Sigmoid colon (tissue), 7 donors: Measurements from ENCODE around the gene CHKA. TPM values are rescaled to one million over a fixed set of nuclear protein-coding genes. Genes with fewer than 3 reads are reported as not detected.

Experiments
- DNase-seq: peaks from one replicate; pipeline ENCODE4 v3.0.0-alpha.2; 2019
- H3K27ac ChIP-seq, 4 donors: fragments of 200-600 bp; sonication (generic); one replicate each; pipeline ENCODE4 v1.5.1; 2016 to 2019; ENCODE audit warnings: mild to moderate bottlenecking in 1 of 4
- H3K27me3 ChIP-seq, 3 donors: fragments of 200-600 bp; sonication (generic); one replicate each; pipeline ENCODE4 v1.5.1; 2019; ENCODE audit warnings: mild to moderate bottlenecking in 1 of 3
- H3K36me3 ChIP-seq, 4 donors: fragments of 200-600 bp; sonication (generic); one replicate each; pipeline ENCODE4 v1.5.1; 2016 to 2019
- H3K4me1 ChIP-seq, 4 donors: fragments of 200-600 bp; sonication (generic); one replicate each; pipeline ENCODE4 v1.5.1; 2017 to 2019
- H3K4me3 ChIP-seq, 4 donors: fragments of 200-600 bp; sonication (generic); one replicate each; pipeline ENCODE4 v1.5.1; 2017 to 2019; ENCODE audit warnings: mild to moderate bottlenecking in 2 of 4, moderate library complexity in 1 of 4
- H3K9me3 ChIP-seq, 4 donors: fragments of 200-600 bp in 3 of 4; sonication (generic) in 3 of 4; one replicate each; pipeline versions ENCODE4 v1.5.1 to v1.6.1; 2013 to 2019
- CTCF ChIP-seq, 4 experiments: fragments of 450-650 bp in 3 of 4; fragments of 200-600 bp in 1 of 4; IDR thresholded peaks; one replicate each; pipeline ENCODE4 v1.5.1; 2016 to 2019; ENCODE audit warnings: antibody characterized with exemption in 4 of 4, mild to moderate bottlenecking in 3 of 4, moderate library complexity in 2 of 4
- EP300 ChIP-seq, 4 donors: sonication (generic); formaldehyde crosslinking; IDR thresholded peaks; one replicate each; pipeline ENCODE4 v1.6.1; 2017; ENCODE audit warnings: antibody characterized with exemption in 4 of 4
- POLR2A ChIP-seq, 2 donors: fragments of 450-650 bp; IDR thresholded peaks; one replicate each; pipeline ENCODE4 v1.6.1; 2016; ENCODE audit warnings: antibody characterized with exemption in 2 of 2, mild to moderate bottlenecking in 2 of 2, moderate library complexity in 2 of 2
- POLR2AphosphoS5 ChIP-seq, 4 donors: sonication (generic); formaldehyde crosslinking; IDR thresholded peaks; one replicate each; pipeline ENCODE4 v1.6.1; 2017; ENCODE audit warnings: antibody characterized with exemption in 4 of 4
- WGBS, 2 donors: extraction: QIAGEN DNeasy Blood & Tissue Kit; methylation state at CpG; one replicate each; pipeline ENCODE4 v1.1.7; 2013; 5-methylcytosine and 5-hydroxymethylcytosine counted together
- intact Hi-C: fragments of 100-400 bp; cut with DNase I; formaldehyde crosslinking; loops from one replicate; pipeline ENCODE4 v1.15.1; 2023
- polyA plus RNA-seq, 3 donors: library from polyadenylated mRNA; stranded (reverse); fragments of 200-250 nt; gene quantifications; one replicate each; pipeline ENCODE4 v1.2.3, GENCODE V29; 2013
- total RNA-seq, 4 donors: library from RNA; depleted of rRNA; stranded (reverse); fragments of >200 nt; gene quantifications; one replicate each; pipeline ENCODE4 v1.1.0, GENCODE V29; 2016
- donor health status: healthy with polysubstance abuse.
- donor health status: Bipolar disorder and iron deficiency.
- donor health status: healthy.

CHKA gene
- total and polyA plus RNA-seq, 7 donors: 16.4 to 41.0 (median 27.0) TPM

DNA sequence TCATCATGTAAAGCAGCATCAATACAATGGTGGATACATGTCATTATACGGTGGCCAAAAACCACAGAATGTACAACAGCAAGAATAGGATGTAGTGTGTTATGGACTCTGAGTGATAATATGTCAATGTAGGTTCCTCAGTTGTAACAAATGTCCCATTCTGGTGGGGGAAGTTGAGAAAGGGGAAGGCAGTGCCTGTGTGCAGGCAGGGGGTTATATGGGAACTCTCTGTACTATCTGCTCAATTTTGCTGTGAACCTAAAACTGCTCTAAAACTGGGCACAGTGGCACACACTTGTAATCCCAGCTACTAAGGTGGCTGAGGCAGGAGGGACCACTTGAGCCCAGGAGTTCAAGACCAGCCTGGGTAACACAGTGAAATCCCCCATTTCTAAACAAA is 5.9 kb downstream of the CHKA start:
- Histone ChIP-seq H3K27me3 (no peaks in the 10 kb centered on the region), H3K27ac (peak overlapping the region in 3 of 4 donors; percentile 17 to 66 (median 56)), H3K36me3 (no peaks in the 10 kb centered on the region), H3K9me3 (no peaks in the 10 kb centered on the region), H3K4me1 (peaks cover 0 to 55% (median 44%) of the 10 kb centered on the region in 4 donors), H3K4me3 (no peak overlapping the region)
- peak; percentile 60 for DNase-seq
- TF ChIP-seq EP300 (IDR thresholded peaks at IDR 0.05) (peak in 1 of 4 donors; percentile 56), POLR2AphosphoS5 (IDR thresholded peaks at IDR 0.05) (peak in 1 of 4 donors; percentile 13), CTCF (IDR thresholded peaks at IDR 0.05) (no peak), POLR2A (IDR thresholded peaks at IDR 0.05) (no peak)
- intact Hi-C loops: loop anchor here (5.0 kb wide), 1 partner anchor 97 kb away; the partner anchor contains the start of gene KMT5B
- 65 to 86% methylated on average over 1 of the region's 1 CpG for WGBS, 2 donors

GRCh38 chr11:68113986-68114385 is 7.2 kb downstream of the CHKA start:
- H3K4me3 ChIP-seq: no peak overlapping the region
- H3K9me3 ChIP-seq: no peaks in the 10 kb centered on the region
- peaks cover 0 to 42% (median 34%) of the 10 kb centered on the region in 4 donors for H3K4me1 ChIP-seq
- peak overlapping the region; percentile 24 to 66 (median 58) for H3K27ac ChIP-seq
- 62 to 67% methylated on average over 3 of the region's 3 CpGs for WGBS, 2 donors
- intact Hi-C loops: no loop called here
- no peaks in the 10 kb centered on the region for H3K27me3 ChIP-seq
- no peaks in the 10 kb centered on the region for H3K36me3 ChIP-seq
- TF ChIP-seq EP300 (IDR thresholded peaks at IDR 0.05) (no peak), POLR2AphosphoS5 (IDR thresholded peaks at IDR 0.05) (peak in 3 of 4 donors; percentile 27 to 62 (median 53))
- no peak for DNase-seq

GRCh38 chr11:68107689-68108088 is 13.5 kb downstream of the CHKA start:
- intact Hi-C loops: no loop called here
- peaks cover 0 to 17% (median 12%) of the 10 kb centered on the region in 4 donors for H3K4me1 ChIP-seq

GRCh38 chr11:68106165-68106940 is 14.8 kb downstream of the CHKA start:
- H3K4me1 ChIP-seq: peaks cover 0 to 17% (median 12%) of the 10 kb centered on the region in 4 donors

More at GRCh38 chr11:68107689-68108088, 13.5 kb downstream of the CHKA start:
- Histone ChIP-seq H3K4me3 (no peak overlapping the region), H3K27me3 (no peaks in the 10 kb centered on the region), H3K36me3 (no peaks in the 10 kb centered on the region), H3K9me3 (no peaks in the 10 kb centered on the region), H3K27ac (no peak overlapping the region)
- 22 to 68% methylated on average over 10 of the region's 10 CpGs for WGBS, 2 donors
- DNase-seq: peak; percentile 42
- TF ChIP-seq EP300 (IDR thresholded peaks at IDR 0.05) (no peak), POLR2AphosphoS5 (IDR thresholded peaks at IDR 0.05) (no peak), POLR2A (IDR thresholded peaks at IDR 0.05) (no peak), CTCF (IDR thresholded peaks at IDR 0.05) (no peak)

More at GRCh38 chr11:68106165-68106940, 14.8 kb downstream of the CHKA start:
- H3K36me3 ChIP-seq: no peaks in the 10 kb centered on the region
- no peaks in the 10 kb centered on the region for H3K9me3 ChIP-seq
- WGBS, 2 donors: 20 to 64% methylated on average over 8 of the region's 8 CpGs
- H3K4me3 ChIP-seq: no peak overlapping the region
- H3K27ac ChIP-seq: peak overlapping the region in 2 of 4 donors; percentile 13 to 26
- H3K27me3 ChIP-seq: no peaks in the 10 kb centered on the region
- peak; percentile 25 for DNase-seq
- intact Hi-C loops: no loop called here
- TF ChIP-seq POLR2AphosphoS5 (IDR thresholded peaks at IDR 0.05) (no peak), POLR2A (IDR thresholded peaks at IDR 0.05) (no peak), EP300 (IDR thresholded peaks at IDR 0.05) (no peak), CTCF (IDR thresholded peaks at IDR 0.05) (no peak)
